Suprapubic skin (tissue), 4 donors: ENCODE measurements around the gene RETSAT.

Experiments used
- POLR2A ChIP-seq, 2 donors: fragments of 450-650 bp; IDR thresholded peaks; one replicate each; pipeline ENCODE4 v1.6.1; 2017; ENCODE audit warnings: antibody characterized with exemption in 2 of 2, mild to moderate bottlenecking in 2 of 2, moderate library complexity in 2 of 2
- POLR2AphosphoS5 ChIP-seq, 3 donors: sonication (generic); formaldehyde crosslinking; IDR thresholded peaks; one replicate each; pipeline ENCODE4 v1.6.1; 2017; ENCODE audit warnings: antibody characterized with exemption in 3 of 3
- TF ChIP-seq, protein P1 (sequence below), 2 donors: fragments of 200-600 bp in 1 of 2; fragments of 450-650 bp in 1 of 2; sonication (generic) in 1 of 2; IDR thresholded peaks; one replicate each; pipeline ENCODE4 v1.5.1; 2016 to 2019; ENCODE audit warnings: antibody characterized with exemption in 2 of 2, mild to moderate bottlenecking in 1 of 2, moderate library complexity in 1 of 2

DNA sequence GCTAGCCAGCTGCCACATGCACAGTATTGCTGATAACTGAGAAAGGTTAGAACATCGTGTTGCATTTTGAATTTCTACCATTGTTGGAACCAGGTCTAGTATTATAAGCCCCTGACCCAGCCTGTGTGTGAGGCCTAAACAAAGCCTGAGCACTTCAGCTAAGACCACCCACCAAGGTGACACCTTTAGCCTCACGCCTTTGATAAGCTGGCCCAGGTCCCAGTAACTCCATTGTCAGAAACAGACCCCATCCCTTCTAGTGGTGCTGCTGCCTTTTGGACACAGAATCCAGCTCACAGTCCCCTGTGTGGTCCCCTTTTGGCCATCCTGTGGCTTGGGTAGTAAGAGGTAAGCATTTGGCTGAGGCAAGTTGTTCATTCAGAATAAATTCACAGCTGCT, 1.9 kb upstream of the RETSAT start:
- TF ChIP-seq, protein P1, sequence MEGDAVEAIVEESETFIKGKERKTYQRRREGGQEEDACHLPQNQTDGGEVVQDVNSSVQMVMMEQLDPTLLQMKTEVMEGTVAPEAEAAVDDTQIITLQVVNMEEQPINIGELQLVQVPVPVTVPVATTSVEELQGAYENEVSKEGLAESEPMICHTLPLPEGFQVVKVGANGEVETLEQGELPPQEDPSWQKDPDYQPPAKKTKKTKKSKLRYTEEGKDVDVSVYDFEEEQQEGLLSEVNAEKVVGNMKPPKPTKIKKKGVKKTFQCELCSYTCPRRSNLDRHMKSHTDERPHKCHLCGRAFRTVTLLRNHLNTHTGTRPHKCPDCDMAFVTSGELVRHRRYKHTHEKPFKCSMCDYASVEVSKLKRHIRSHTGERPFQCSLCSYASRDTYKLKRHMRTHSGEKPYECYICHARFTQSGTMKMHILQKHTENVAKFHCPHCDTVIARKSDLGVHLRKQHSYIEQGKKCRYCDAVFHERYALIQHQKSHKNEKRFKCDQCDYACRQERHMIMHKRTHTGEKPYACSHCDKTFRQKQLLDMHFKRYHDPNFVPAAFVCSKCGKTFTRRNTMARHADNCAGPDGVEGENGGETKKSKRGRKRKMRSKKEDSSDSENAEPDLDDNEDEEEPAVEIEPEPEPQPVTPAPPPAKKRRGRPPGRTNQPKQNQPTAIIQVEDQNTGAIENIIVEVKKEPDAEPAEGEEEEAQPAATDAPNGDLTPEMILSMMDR (IDR thresholded peaks at IDR 0.05): no peak
- TF ChIP-seq POLR2A (IDR thresholded peaks at IDR 0.05): no peak
- no peak for TF ChIP-seq POLR2AphosphoS5 (IDR thresholded peaks at IDR 0.05)
